BLaER1 (cell line): Measurements from ENCODE around the gene HLA-DQA1.
"Not testable (repeated sequence)": the region's sequence is repeated elsewhere in the genome, so short reads cannot be mapped to it uniquely, and the experiment has no call there.

Experiments
- H3K27ac ChIP-seq: shearing (Covaris generic); formaldehyde crosslinking; 2 replicates; pipeline ENCODE4 v1.8.1; 2022
- H3K27me3 ChIP-seq: shearing (Covaris generic); formaldehyde crosslinking; 2 replicates; pipeline ENCODE4 v1.8.1; 2022
- H3K36me3 ChIP-seq: shearing (Covaris generic); formaldehyde crosslinking; 2 replicates; pipeline ENCODE4 v1.8.1; 2022
- H3K4me1 ChIP-seq: shearing (Covaris generic); formaldehyde crosslinking; 2 replicates; pipeline ENCODE4 v1.8.1; 2022
- H3K4me2 ChIP-seq: shearing (Covaris generic); formaldehyde crosslinking; 2 replicates; pipeline ENCODE4 v1.8.1; 2022
- H3K4me3 ChIP-seq: shearing (Covaris generic); formaldehyde crosslinking; 2 replicates; pipeline ENCODE4 v1.8.1; 2022
- H3K9ac ChIP-seq: shearing (Covaris generic); formaldehyde crosslinking; 2 replicates; pipeline ENCODE4 v1.8.1; 2022
- H3K9me3 ChIP-seq: shearing (Covaris generic); formaldehyde crosslinking; 2 replicates; pipeline ENCODE4 v1.8.1; 2022
- H4K20me1 ChIP-seq: shearing (Covaris generic); formaldehyde crosslinking; 2 replicates; pipeline ENCODE4 v1.8.1; 2022
- Cebpa-rat ChIP-seq: shearing (Covaris generic); IDR thresholded peaks from 2 replicates; pipeline ENCODE4 v1.8.1; 2022

HLA-DQA1 gene

DNA sequence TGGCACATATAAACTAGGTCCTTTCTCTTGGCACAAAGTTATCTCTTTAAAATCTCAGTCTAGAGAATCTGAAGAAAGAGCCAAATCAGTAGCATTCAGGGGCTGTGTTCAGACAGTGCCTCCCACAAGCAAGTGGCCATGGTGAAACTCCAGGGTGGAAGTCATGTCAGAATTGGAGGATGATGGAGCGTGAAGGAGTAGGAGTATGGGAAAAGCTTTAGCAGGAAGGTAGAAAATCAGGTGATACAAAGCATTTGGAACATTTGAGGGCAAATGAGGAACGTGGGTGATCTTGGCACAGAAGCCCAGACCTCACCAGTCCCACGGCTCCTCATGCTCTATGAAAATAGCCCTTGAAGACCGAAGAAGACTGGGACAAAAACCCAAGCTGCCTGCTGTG, 32.0 kb downstream of the HLA-DQA1 start:
- no peak for TF ChIP-seq Cebpa-rat
- Histone ChIP-seq H4K20me1 (no peaks in the 10 kb centered on the region), H3K9me3 (no peaks in the 10 kb centered on the region), H3K4me2 (no peak overlapping the region), H3K9ac (no peak overlapping the region), H3K27ac (no peak overlapping the region), H3K4me3 (no peak overlapping the region), H3K36me3 (no peaks in the 10 kb centered on the region), H3K4me1 (no peaks in the 10 kb centered on the region), H3K27me3 (peaks cover 4% of the 10 kb centered on the region)

DNA sequence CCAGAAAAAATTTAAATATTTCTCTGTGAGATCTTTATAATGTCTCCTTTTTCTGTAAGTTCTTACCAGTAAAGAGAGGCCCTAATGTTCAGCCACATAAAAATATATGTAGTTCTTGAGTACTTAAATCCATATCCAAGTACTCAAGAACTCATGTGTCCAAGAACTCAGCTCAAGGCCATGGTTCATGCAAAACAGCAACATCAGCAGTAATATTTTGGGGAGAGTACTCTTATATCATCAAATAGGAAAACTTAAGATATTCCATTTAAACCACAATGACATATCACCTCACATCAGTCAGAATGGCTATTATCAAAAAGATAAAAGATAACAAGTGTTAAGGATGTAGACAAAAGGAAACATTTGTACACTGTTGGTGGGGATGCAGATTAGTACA, 32.7 kb downstream of the HLA-DQA1 start:
- H3K27me3 ChIP-seq, result peaks cover 2% of the 10 kb centered on the region; the same call in 1 of the 2 replicates
- H3K4me2 ChIP-seq, result no peak overlapping the region
- H4K20me1 ChIP-seq, result no peaks in the 10 kb centered on the region
- H3K4me3 ChIP-seq, result no peak overlapping the region
- H3K27ac ChIP-seq, result no peak overlapping the region
- H3K9ac ChIP-seq, result no peak overlapping the region
- TF ChIP-seq Cebpa-rat, result no peak
- no peaks in the 10 kb centered on the region for H3K4me1 ChIP-seq
- H3K36me3 ChIP-seq, result no peaks in the 10 kb centered on the region
- H3K9me3 ChIP-seq, result no peaks in the 10 kb centered on the region

DNA sequence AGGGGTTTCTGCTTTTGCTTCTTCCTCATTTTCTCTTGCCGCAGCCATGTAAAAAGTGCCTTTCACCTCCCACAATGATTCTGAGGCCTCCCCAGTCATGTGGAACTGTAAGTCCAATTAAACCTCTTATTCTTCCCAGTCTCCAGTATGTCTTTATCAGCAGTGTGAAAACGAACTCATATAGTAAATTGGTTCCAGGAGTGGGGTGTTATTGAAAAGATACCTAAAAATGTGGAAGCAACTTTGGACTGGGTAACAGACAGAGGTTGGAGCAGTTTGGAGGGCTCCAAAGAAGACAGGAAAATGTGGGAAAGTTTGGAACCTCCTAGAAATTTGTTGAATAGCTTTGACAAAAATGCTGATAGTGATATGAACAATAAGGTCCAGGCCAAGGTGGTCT, 34.7 kb downstream of the HLA-DQA1 start:
- H3K9me3 ChIP-seq, H3K36me3 ChIP-seq, H4K20me1 ChIP-seq, H3K4me1 ChIP-seq, H3K4me2 ChIP-seq, H3K27me3 ChIP-seq, H3K4me3 ChIP-seq, H3K9ac ChIP-seq, H3K27ac ChIP-seq: not testable (repeated sequence)

DNA sequence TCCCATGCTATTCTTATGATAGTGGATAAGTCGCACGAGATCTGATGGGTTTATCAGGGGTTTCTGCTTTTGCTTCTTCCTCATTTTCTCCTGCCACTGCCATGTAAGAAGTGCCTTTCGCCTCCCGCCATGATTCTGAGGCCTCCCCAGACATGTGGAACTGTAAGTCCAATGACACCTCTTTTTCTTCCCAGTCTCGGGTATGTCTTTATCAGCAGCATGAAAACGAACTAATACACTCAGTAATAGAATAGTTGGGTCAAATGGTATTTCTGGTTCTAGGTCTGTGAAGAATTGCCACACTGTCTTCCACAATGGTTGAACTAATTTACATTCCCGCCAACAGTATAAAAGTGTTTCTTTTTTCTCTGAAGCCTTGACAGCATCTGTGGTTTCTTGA, 36.9 kb downstream of the HLA-DQA1 start:
- H3K9me3 ChIP-seq, H3K4me2 ChIP-seq, H3K9ac ChIP-seq, H4K20me1 ChIP-seq, H3K4me1 ChIP-seq, H3K4me3 ChIP-seq, H3K27ac ChIP-seq, H3K36me3 ChIP-seq, H3K27me3 ChIP-seq: not testable (repeated sequence)

DNA sequence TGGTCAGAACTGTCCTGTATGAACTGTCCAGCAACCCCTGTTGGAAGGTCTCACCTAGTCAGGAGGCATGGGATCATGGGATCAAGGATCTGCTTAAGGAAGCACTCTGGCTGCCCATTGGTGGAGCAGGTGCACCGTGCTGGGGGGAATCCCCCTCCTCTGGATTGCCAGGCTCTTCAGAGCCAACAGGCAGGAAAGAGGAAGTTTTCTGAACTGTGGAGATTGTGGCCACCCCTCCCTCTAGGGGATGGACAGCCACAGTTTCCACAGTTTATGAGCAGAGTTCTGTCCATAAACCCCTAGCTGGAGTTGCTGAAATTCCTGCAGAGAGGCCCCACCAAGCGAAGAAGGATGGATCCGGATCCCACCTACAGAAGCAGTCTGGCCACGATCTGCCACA, 42.3 kb downstream of the HLA-DQA1 start:
- Histone ChIP-seq H3K36me3 (no peaks in the 10 kb centered on the region), H3K9ac (no peak overlapping the region), H3K9me3 (no peaks in the 10 kb centered on the region), H3K27ac (no peak overlapping the region), H3K4me3 (no peak overlapping the region), H3K4me2 (no peak overlapping the region), H3K27me3 (no peaks in the 10 kb centered on the region), H4K20me1 (no peaks in the 10 kb centered on the region), H3K4me1 (no peaks in the 10 kb centered on the region)
- TF ChIP-seq Cebpa-rat, result no peak

DNA sequence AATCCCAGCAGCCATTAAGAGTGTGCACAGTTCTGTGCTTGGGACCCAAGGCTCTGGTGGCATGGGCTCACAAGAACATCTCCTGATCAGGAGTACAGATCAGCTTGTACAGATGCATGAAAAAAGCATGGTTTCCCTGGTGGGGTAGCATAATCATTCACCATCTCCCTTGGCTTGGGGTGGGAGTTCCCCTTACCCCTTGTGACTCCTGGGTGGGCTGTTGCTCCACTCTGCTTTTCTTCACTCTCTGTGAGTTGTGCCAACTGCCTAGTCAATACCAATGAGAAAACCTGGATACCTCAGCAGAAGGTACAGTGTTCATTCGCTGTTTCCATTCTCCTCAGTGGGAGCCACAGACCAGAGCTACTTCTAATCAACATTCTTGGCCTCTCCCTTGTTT, 42.8 kb downstream of the HLA-DQA1 start:
- H3K27ac ChIP-seq, result no peak overlapping the region
- TF ChIP-seq Cebpa-rat, result no peak

DNA sequence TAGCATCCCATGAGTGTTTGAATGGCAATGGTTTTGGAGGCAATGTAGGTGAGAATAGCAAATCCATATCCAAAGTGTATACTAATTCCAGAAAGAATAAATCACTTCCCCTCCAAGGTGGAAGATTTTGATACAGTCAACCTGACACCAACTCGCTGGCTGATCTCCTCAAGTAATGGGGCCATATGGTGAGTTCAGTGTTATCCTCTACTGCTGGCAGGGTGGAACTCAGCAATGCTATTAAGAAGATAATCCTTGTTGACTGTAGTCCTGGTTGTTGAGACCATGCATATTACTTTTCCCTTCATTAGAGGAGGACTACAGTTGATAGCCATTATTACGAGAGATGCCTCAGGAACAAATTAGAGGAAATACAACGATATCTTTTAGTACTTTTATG, 47.0 kb downstream of the HLA-DQA1 start:
- no peak for TF ChIP-seq Cebpa-rat
- Histone ChIP-seq H3K36me3 (no peaks in the 10 kb centered on the region), H3K27ac (no peak overlapping the region)

More for the DNA sequence above, 42.8 kb downstream of the HLA-DQA1 start:
- Histone ChIP-seq H3K36me3 (no peaks in the 10 kb centered on the region), H3K4me1 (peaks cover 1% of the 10 kb centered on the region), H4K20me1 (no peaks in the 10 kb centered on the region), H3K9me3 (no peaks in the 10 kb centered on the region), H3K4me3 (no peak overlapping the region), H3K27me3 (no peaks in the 10 kb centered on the region), H3K4me2 (no peak overlapping the region), H3K9ac (no peak overlapping the region)

DNA sequence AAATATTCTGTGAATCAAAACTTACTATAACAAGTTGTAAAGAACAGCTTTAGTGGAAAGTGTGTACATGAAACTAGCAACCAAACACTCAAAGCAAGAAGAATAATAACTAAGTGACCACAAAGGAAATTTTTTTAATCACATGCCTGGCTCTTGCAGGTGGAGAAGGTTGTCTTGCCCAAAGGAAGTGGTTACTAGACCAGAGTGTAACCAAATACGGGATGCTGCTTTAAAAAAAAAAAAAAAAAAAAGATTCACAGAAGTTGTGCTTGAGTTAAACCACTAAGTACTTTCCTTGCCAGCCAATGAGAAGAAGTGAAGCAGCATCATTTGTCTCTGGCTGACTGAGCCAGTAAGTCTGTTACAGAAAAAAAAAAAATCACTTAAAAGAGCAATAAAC, 48.4 kb downstream of the HLA-DQA1 start:
- TF ChIP-seq Cebpa-rat, result no peak
- no peaks in the 10 kb centered on the region for H4K20me1 ChIP-seq
- no peak overlapping the region; the same call in 1 of the 2 replicates for H3K27ac ChIP-seq

More for the DNA sequence above, 47.0 kb downstream of the HLA-DQA1 start:
- Histone ChIP-seq H3K9ac (no peak overlapping the region), H3K9me3 (no peaks in the 10 kb centered on the region), H3K4me1 (peaks cover 19% of the 10 kb centered on the region), H4K20me1 (no peaks in the 10 kb centered on the region), H3K4me2 (no peak overlapping the region), H3K4me3 (no peak overlapping the region), H3K27me3 (no peaks in the 10 kb centered on the region)

DNA sequence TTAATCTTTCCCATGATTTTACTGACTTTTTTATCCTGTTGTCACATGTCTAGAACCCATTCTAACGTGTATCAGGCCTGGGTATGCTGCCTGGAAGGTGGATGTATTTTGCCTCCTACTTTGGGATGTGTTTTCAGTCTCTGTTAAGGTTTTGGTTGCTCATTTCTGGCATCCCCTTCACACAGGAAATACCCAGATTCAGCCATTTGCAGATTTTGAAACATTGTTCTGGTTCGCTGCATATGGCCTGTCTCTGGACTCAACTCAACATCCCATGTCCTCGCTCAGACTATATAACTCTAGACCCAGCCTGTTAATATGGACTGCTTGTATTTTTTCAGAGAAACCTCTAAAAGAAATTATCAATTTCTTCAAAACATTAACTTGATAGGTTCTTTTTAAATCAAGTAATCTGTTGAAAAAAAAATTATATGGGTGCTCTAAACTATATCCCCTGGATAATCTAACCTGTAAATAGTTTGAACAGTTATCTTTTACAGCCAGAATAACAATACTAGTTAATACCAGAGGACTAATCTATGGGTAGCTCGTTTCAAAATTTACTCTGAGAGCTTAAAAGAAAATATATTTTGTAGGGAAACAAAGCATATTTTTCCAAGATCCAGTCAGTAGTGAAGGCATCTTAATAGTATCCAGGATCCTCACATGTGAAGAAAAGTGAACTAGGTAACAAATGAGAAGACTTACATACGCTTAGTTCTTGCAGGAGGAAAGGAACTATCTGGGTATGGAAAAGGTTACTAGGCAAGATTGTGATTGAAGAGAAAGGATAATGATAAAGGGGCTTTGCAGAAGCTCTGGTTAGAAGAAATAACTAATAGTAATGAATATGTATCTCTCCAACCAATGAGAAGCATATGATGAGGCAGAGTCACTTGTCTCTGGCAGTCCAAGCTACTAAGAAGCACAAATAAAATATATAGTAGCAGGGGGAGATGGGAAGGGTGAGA, 52.6 kb downstream of the HLA-DQA1 start:
- Histone ChIP-seq H3K27me3 (no peaks in the 10 kb centered on the region), H3K27ac (no peak overlapping the region), H3K9ac (no peak overlapping the region), H3K9me3 (no peaks in the 10 kb centered on the region), H4K20me1 (no peaks in the 10 kb centered on the region), H3K4me2 (no peak overlapping the region), H3K36me3 (no peaks in the 10 kb centered on the region), H3K4me3 (no peak overlapping the region), H3K4me1 (peaks cover 19% of the 10 kb centered on the region)
- TF ChIP-seq Cebpa-rat, result no peak

More for the DNA sequence above, 48.4 kb downstream of the HLA-DQA1 start:
- Histone ChIP-seq H3K9me3 (no peaks in the 10 kb centered on the region), H3K4me1 (peaks cover 19% of the 10 kb centered on the region), H3K4me3 (no peak overlapping the region), H3K27me3 (no peaks in the 10 kb centered on the region), H3K9ac (no peak overlapping the region), H3K4me2 (no peak overlapping the region), H3K36me3 (no peaks in the 10 kb centered on the region)

DNA sequence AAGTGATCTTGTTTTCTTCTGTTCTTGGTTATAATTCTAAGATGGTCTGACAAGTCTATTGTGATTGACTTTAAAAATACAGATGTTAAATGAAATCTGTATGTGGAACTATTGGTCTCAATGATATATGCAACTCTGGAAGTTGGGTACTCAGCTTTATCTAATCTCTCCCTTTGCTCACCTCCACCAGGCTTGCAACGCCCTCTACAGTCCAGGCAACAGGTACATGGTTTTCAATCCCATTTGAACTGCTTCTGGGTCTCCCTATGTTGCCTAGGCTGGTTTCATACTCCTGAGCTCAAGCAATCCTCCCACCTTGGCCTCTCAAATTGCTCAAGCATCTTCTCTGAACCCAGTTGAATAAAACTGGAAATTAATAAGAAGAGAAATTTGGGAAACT, 54.8 kb downstream of the HLA-DQA1 start:
- no peaks in the 10 kb centered on the region for H3K4me1 ChIP-seq
- no peak overlapping the region for H3K4me3 ChIP-seq
- no peak for TF ChIP-seq Cebpa-rat
- H3K27me3 ChIP-seq, result no peaks in the 10 kb centered on the region
- H4K20me1 ChIP-seq, result no peaks in the 10 kb centered on the region
- H3K27ac ChIP-seq, result no peak overlapping the region
- H3K36me3 ChIP-seq, result no peaks in the 10 kb centered on the region
- no peak overlapping the region for H3K4me2 ChIP-seq
- H3K9ac ChIP-seq, result no peak overlapping the region
- no peaks in the 10 kb centered on the region for H3K9me3 ChIP-seq
